Suprapubic skin (tissue), 4 donors: ENCODE results near the gene TRABD2A. TPM values are rescaled to one million over a fixed set of nuclear protein-coding genes. Genes with fewer than 3 reads are reported as not detected.

Experiments used
- DNase-seq, 2 donors: peaks; one replicate each; pipeline ENCODE4 v3.0.0-alpha.2; 2019; ENCODE audit warnings: low spot score in 2 of 2
- H3K27ac ChIP-seq: fragments of 200-600 bp; sonication (generic); one replicate; pipeline ENCODE4 v1.5.1; 2019
- H3K27me3 ChIP-seq: fragments of 200-600 bp; sonication (generic); one replicate; pipeline ENCODE4 v1.5.1; 2019
- H3K36me3 ChIP-seq: fragments of 200-600 bp; sonication (generic); one replicate; pipeline ENCODE4 v1.5.1; 2019
- H3K4me1 ChIP-seq: fragments of 200-600 bp; sonication (generic); one replicate; pipeline ENCODE4 v1.5.1; 2019
- H3K4me3 ChIP-seq: fragments of 200-600 bp; sonication (generic); one replicate; pipeline ENCODE4 v1.5.1; 2019; ENCODE audit warnings: mild to moderate bottlenecking
- H3K9me3 ChIP-seq: fragments of 200-600 bp; sonication (generic); one replicate; pipeline ENCODE4 v1.5.1; 2019
- CTCF ChIP-seq, 2 donors: fragments of 200-600 bp in 1 of 2; fragments of 450-650 bp in 1 of 2; sonication (generic) in 1 of 2; IDR thresholded peaks; one replicate each; pipeline ENCODE4 v1.5.1; 2016 to 2019; ENCODE audit warnings: antibody characterized with exemption in 2 of 2, mild to moderate bottlenecking in 1 of 2, moderate library complexity in 1 of 2
- EP300 ChIP-seq: sonication (generic); formaldehyde crosslinking; IDR thresholded peaks from one replicate; pipeline ENCODE4 v1.6.1; 2017; ENCODE audit warnings: antibody characterized with exemption
- POLR2A ChIP-seq, 2 donors: fragments of 450-650 bp; IDR thresholded peaks; one replicate each; pipeline ENCODE4 v1.6.1; 2017; ENCODE audit warnings: antibody characterized with exemption in 2 of 2, mild to moderate bottlenecking in 2 of 2, moderate library complexity in 2 of 2
- POLR2AphosphoS5 ChIP-seq, 3 donors: sonication (generic); formaldehyde crosslinking; IDR thresholded peaks; one replicate each; pipeline ENCODE4 v1.6.1; 2017; ENCODE audit warnings: antibody characterized with exemption in 3 of 3
- WGBS: methylation state at CpG from one replicate; pipeline ENCODE4 v1.1.5; 2018; 5-methylcytosine and 5-hydroxymethylcytosine counted together
- total RNA-seq, 4 donors: library from RNA; depleted of rRNA; stranded (reverse); fragments of >200 nt; gene quantifications; one replicate each; pipeline ENCODE4 v1.1.0, GENCODE V29; 2016

TRABD2A gene
- total RNA-seq, 4 donors from 2014 or later: 0.68 to 2.4 (median 1.7) TPM; not detected in 1

- H3K4me3 ChIP-seq: peak overlapping the region; percentile 31
- WGBS: 21% methylated on average over 6 of the region's 6 CpGs
- TF ChIP-seq EP300 (no peak), POLR2A (IDR thresholded peaks at IDR 0.05) (no peak), POLR2AphosphoS5 (IDR thresholded peaks at IDR 0.05) (no peak), CTCF (IDR thresholded peaks at IDR 0.05) (no peak)
These were observed 7.8 kb upstream of the TRABD2A start for GRCh38 chr2:84888401-84889276.

GRCh38 chr2:84886791-84887190 lies 5.9 kb upstream of the TRABD2A start:
- no peak for DNase-seq
- H3K36me3 ChIP-seq: no peaks in the 10 kb centered on the region
- no peak overlapping the region for H3K4me3 ChIP-seq
- H3K27ac ChIP-seq: no peak overlapping the region
- no peaks in the 10 kb centered on the region for H3K27me3 ChIP-seq
- H3K4me1 ChIP-seq: peaks cover 18% of the 10 kb centered on the region
- H3K9me3 ChIP-seq: no peaks in the 10 kb centered on the region
- WGBS: 97% methylated on average over 6 of the region's 6 CpGs
- no peak for TF ChIP-seq EP300
- no peak for TF ChIP-seq POLR2AphosphoS5 (IDR thresholded peaks at IDR 0.05)
- TF ChIP-seq CTCF (IDR thresholded peaks at IDR 0.05): no peak
- no peak for TF ChIP-seq POLR2A (IDR thresholded peaks at IDR 0.05)

More at GRCh38 chr2:84888401-84889276, 7.8 kb upstream of the TRABD2A start:
- peaks cover 12% of the 10 kb centered on the region for H3K4me1 ChIP-seq
- H3K36me3 ChIP-seq: no peaks in the 10 kb centered on the region
- H3K9me3 ChIP-seq: no peaks in the 10 kb centered on the region
- no peak for DNase-seq
- no peaks in the 10 kb centered on the region for H3K27me3 ChIP-seq
- H3K27ac ChIP-seq: peak overlapping the region; percentile 67

GRCh38 chr2:84885111-84885510 lies 4.2 kb upstream of the TRABD2A start:
- no peak overlapping the region for H3K27ac ChIP-seq
- peaks cover 11% of the 10 kb centered on the region for H3K27me3 ChIP-seq
- H3K9me3 ChIP-seq: no peaks in the 10 kb centered on the region
- DNase-seq: no peak
- H3K4me3 ChIP-seq: no peak overlapping the region
- H3K4me1 ChIP-seq: peaks cover 35% of the 10 kb centered on the region
- TF ChIP-seq POLR2A (IDR thresholded peaks at IDR 0.05) (no peak), CTCF (IDR thresholded peaks at IDR 0.05) (no peak), EP300 (no peak)
- no peaks in the 10 kb centered on the region for H3K36me3 ChIP-seq
- WGBS: 95% methylated on average over 2 of the region's 2 CpGs

GRCh38 chr2:84884449-84884848 lies 3.6 kb upstream of the TRABD2A start:
- TF ChIP-seq POLR2A (IDR thresholded peaks at IDR 0.05) (no peak), CTCF (IDR thresholded peaks at IDR 0.05) (no peak), EP300 (no peak), POLR2AphosphoS5 (IDR thresholded peaks at IDR 0.05) (no peak)
- H3K9me3 ChIP-seq: no peaks in the 10 kb centered on the region
- peaks cover 42% of the 10 kb centered on the region for H3K4me1 ChIP-seq
- H3K27ac ChIP-seq: no peak overlapping the region
- no peak overlapping the region for H3K4me3 ChIP-seq
- peaks cover 15% of the 10 kb centered on the region for H3K27me3 ChIP-seq
- DNase-seq: no peak
- H3K36me3 ChIP-seq: no peaks in the 10 kb centered on the region

- TF ChIP-seq EP300 (no peak), POLR2AphosphoS5 (IDR thresholded peaks at IDR 0.05) (no peak), CTCF (IDR thresholded peaks at IDR 0.05) (no peak), POLR2A (IDR thresholded peaks at IDR 0.05) (no peak)
- H3K4me3 ChIP-seq: no peak overlapping the region
These were observed 2.1 kb upstream of the TRABD2A start for GRCh38 chr2:84882775-84883550.

More at GRCh38 chr2:84882775-84883550, 2.1 kb upstream of the TRABD2A start:
- Histone ChIP-seq H3K9me3 (no peaks in the 10 kb centered on the region), H3K4me1 (peaks cover 31% of the 10 kb centered on the region), H3K36me3 (no peaks in the 10 kb centered on the region), H3K27me3 (peaks cover 15% of the 10 kb centered on the region), H3K27ac (no peak overlapping the region)
- DNase-seq: no peak
- 96% methylated on average over 4 of the region's 4 CpGs for WGBS
